Measurements from ENCODE around the gene SLC41A3.
"Not testable (repeated sequence)": the region's sequence is repeated elsewhere in the genome, so short reads cannot be mapped to it uniquely, and the experiment has no call there.

Gene SLC41A3

GRCh38 chr3:126051234-126051633 is 32.7 kb downstream of the SLC41A3 start:
- no peak for DNase-seq

- DNase-seq: no peak
Measured at GRCh38 chr3:126050626-126051025, 33.3 kb downstream of the SLC41A3 start.

- DNase-seq: no peak
Measured at GRCh38 chr3:126050050-126050392, 33.9 kb downstream of the SLC41A3 start.

- DNase-seq: no peak
Measured at GRCh38 chr3:126049289-126050049, 34.5 kb downstream of the SLC41A3 start.

- DNase-seq: no peak
Measured at GRCh38 chr3:126040386-126040785, 43.5 kb downstream of the SLC41A3 start.

- DNase-seq: no peak
Measured at GRCh38 chr3:126039870-126040269, 44.1 kb downstream of the SLC41A3 start.

- DNase-seq: not testable (repeated sequence)
Measured at GRCh38 chr3:126038791-126039190, 45.1 kb downstream of the SLC41A3 start.

- no peak for DNase-seq
Measured at GRCh38 chr3:126036056-126036549, 47.8 kb downstream of the SLC41A3 start.

GRCh38 chr3:126035362-126036050 is 48.4 kb downstream of the SLC41A3 start:
- DNase-seq: no peak

- DNase-seq: no peak
Measured at GRCh38 chr3:126034481-126035361, 49.2 kb downstream of the SLC41A3 start.

- DNase-seq: no peak
Measured at GRCh38 chr3:126033765-126034164, 50.2 kb downstream of the SLC41A3 start.

- no peak for DNase-seq
Measured at GRCh38 chr3:126033051-126033745, 50.7 kb downstream of the SLC41A3 start.

GRCh38 chr3:126031981-126032471 is 51.9 kb downstream of the SLC41A3 start:
- DNase-seq: no peak

- no peak for DNase-seq
Measured at GRCh38 chr3:126030455-126030854, 53.5 kb downstream of the SLC41A3 start.

- no peak for DNase-seq
Measured at GRCh38 chr3:126029241-126029640, 54.7 kb downstream of the SLC41A3 start.

GRCh38 chr3:126028096-126028495 is 55.8 kb downstream of the SLC41A3 start:
- DNase-seq: no peak

- DNase-seq: no peak
Measured at GRCh38 chr3:126026761-126027160, 57.2 kb downstream of the SLC41A3 start.

GRCh38 chr3:126026277-126026751 is 57.6 kb downstream of the SLC41A3 start:
- DNase-seq: no peak

- DNase-seq: no peak
Measured at GRCh38 chr3:126025862-126026261, 58.1 kb downstream of the SLC41A3 start.

GRCh38 chr3:126025116-126025729 is 58.7 kb downstream of the SLC41A3 start:
- no peak for DNase-seq

GRCh38 chr3:126024049-126024854 is 59.7 kb downstream of the SLC41A3 start:
- no peak for DNase-seq
